Upper lobe of right lung (tissue), 1 donor: ENCODE data around the gene BATF3. TPM values are rescaled to one million over a fixed set of nuclear protein-coding genes. Genes with fewer than 3 reads are reported as not detected.

ENCODE experiments used
- ATAC-seq: fragments of 200-7000 bp; cut with Tn5 transposase; one replicate; pipeline ENCODE4 v1.9.1; 2020; ENCODE audit warnings: mild to moderate bottlenecking, moderate library complexity
- DNase-seq: peaks from one replicate; pipeline ENCODE4 v3.0.0-alpha.2; 2020
- H3K27ac ChIP-seq: fragments of 200-600 bp; one replicate; pipeline ENCODE4 v1.8.0; 2022
- H3K27me3 ChIP-seq: fragments of 200-600 bp; one replicate; pipeline ENCODE4 v1.8.0; 2022; ENCODE audit warnings: mild to moderate bottlenecking
- H3K36me3 ChIP-seq: fragments of 200-600 bp; one replicate; pipeline ENCODE4 v1.8.0; 2022
- H3K4me1 ChIP-seq: fragments of 200-600 bp; one replicate; pipeline ENCODE4 v1.8.0; 2022
- H3K4me3 ChIP-seq: fragments of 200-600 bp; one replicate; pipeline ENCODE4 v1.8.0; 2022; ENCODE audit warnings: mild to moderate bottlenecking
- H3K9me3 ChIP-seq: fragments of 200-600 bp; one replicate; pipeline ENCODE4 v1.8.0; 2022
- intact Hi-C: fragments of 100-400 bp; cut with DNase I; formaldehyde crosslinking; loops from one replicate; pipeline ENCODE4 v1.11.0; 2022
- total RNA-seq: library from RNA; stranded (reverse); fragmentation: NEBNext Ultra II Directional; extraction: Animal tissue kit (Norgen Biotek cat#: 25700); gene quantifications from one replicate; pipeline ENCODE4 v1.2.1, GENCODE V29; 2021
- TF ChIP-seq, protein P1 (sequence below): fragments of 200-600 bp; IDR thresholded peaks from one replicate; pipeline ENCODE4 v1.8.0; 2022; ENCODE audit warnings: antibody characterized with exemption
- donor health status: DM: no; HTN: yes; CAD: no; lungs with severe emphysema.

Gene BATF3
- total RNA-seq, 1 donor from 2014 or later = 10.0 TPM

DNA sequence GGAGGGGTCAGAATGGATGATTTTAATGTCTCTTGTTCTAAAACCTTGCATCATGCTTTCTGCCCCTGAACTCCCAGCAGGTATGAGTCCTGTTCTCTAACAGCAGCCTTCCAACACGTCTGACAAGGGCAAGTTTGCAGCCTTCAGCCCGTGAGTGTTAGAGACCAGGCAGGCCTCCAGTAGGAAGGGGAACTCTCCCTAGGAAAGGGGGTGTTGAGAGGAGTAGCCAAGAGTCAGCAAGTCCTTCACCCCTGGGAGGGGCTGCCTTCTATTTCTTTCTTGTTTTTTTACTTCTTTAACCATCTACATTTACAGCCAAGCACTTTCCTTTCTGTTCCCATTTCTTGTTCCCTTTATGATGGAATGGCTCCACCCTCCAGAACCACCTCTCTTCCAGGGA lies 14.2 kb downstream of the BATF3 start:
- ATAC-seq (no peak), DNase-seq (no peak)
- intact Hi-C loops = no loop called here
- Histone ChIP-seq H3K27me3 (no peaks in the 10 kb centered on the region), H3K9me3 (no peaks in the 10 kb centered on the region), H3K4me1 (peaks cover 7% of the 10 kb centered on the region), H3K27ac (no peak overlapping the region), H3K36me3 (no peaks in the 10 kb centered on the region), H3K4me3 (no peak overlapping the region)
- TF ChIP-seq, protein P1, sequence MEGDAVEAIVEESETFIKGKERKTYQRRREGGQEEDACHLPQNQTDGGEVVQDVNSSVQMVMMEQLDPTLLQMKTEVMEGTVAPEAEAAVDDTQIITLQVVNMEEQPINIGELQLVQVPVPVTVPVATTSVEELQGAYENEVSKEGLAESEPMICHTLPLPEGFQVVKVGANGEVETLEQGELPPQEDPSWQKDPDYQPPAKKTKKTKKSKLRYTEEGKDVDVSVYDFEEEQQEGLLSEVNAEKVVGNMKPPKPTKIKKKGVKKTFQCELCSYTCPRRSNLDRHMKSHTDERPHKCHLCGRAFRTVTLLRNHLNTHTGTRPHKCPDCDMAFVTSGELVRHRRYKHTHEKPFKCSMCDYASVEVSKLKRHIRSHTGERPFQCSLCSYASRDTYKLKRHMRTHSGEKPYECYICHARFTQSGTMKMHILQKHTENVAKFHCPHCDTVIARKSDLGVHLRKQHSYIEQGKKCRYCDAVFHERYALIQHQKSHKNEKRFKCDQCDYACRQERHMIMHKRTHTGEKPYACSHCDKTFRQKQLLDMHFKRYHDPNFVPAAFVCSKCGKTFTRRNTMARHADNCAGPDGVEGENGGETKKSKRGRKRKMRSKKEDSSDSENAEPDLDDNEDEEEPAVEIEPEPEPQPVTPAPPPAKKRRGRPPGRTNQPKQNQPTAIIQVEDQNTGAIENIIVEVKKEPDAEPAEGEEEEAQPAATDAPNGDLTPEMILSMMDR = no peak

DNA sequence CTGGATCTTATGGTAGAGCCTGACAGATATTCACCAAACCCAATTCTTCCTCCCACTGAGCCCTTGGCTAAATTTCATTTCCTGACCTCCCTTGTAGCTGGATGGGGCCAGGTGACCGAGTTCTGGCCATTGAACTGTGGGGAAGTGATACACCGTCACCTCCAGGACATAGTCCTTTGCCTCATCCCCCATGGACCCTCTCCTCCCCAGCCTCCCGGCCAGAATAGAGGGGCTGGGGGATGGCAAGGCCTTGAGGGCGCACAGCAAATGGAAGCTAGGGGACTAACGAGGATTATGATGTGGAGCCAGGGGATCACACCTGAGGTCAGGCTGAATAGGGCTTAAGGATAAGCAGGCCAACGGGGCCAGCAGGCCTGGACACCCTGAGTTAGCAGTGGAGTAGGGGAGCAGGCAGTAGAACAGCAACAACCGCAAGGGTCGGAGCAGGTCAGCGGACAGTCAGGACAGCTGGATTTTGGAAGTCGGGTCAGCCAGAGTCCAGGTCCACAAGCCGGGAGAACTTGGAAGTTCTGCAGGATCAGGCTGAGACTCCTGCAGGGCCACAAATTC lies 15.0 kb downstream of the BATF3 start:
- no peak overlapping the region for H3K27ac ChIP-seq
- no peak for ATAC-seq

DNA sequence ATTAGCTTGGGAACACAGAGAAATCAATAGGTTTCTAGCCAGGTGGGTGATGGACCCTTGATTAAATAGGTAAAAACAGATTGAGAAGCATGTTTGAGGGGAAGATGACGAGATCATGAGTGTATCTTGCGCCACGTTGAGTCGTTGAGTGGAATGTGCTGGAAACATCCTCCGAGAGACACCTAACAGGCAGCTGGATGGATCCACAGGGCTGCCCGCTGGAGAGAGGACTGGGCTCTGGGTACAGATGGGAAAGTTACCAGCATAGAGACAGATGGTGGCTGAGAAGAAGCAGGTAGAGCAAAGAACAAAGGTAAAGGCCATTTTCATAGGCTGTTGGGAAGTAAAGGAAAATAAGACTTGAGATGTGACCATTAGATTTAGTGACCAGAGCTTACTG lies 15.6 kb downstream of the BATF3 start:
- TF ChIP-seq, protein P1 = no peak
- H3K4me3 ChIP-seq = no peak overlapping the region
- no peaks in the 10 kb centered on the region for H3K9me3 ChIP-seq
- H3K36me3 ChIP-seq = no peaks in the 10 kb centered on the region
- no peak overlapping the region for H3K27ac ChIP-seq
- H3K4me1 ChIP-seq = peaks cover 7% of the 10 kb centered on the region
- intact Hi-C loops = no loop called here
- DNase-seq (no peak), ATAC-seq (no peak)
- H3K27me3 ChIP-seq = no peaks in the 10 kb centered on the region

More for the DNA sequence above, 15.0 kb downstream of the BATF3 start:
- H3K27me3 ChIP-seq = no peaks in the 10 kb centered on the region
- H3K36me3 ChIP-seq = no peaks in the 10 kb centered on the region
- H3K9me3 ChIP-seq = no peaks in the 10 kb centered on the region
- no peak overlapping the region for H3K4me3 ChIP-seq
- intact Hi-C loops = no loop called here
- peaks cover 7% of the 10 kb centered on the region for H3K4me1 ChIP-seq
- TF ChIP-seq, protein P1 = no peak
- DNase-seq = no peak

DNA sequence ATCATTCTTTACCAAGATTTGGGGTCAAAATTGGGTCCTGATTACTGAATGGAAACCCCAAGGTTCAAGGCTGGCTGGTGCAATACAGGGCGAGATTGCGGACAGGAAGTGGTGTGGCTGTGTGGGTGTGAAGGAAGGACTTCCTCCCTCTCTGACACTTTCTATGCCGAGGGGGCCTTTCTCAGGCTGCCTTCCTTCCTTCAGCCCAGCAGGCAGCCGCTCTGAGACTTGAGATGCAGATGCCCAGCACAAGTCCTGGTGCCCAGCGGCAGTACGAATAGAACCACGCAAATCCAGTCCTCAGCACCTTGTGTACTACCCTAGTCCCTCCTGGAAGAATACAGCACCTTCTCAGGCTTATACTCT lies 16.3 kb downstream of the BATF3 start:
- H3K27me3 ChIP-seq = no peaks in the 10 kb centered on the region
- H3K9me3 ChIP-seq = no peaks in the 10 kb centered on the region
- peaks cover 7% of the 10 kb centered on the region for H3K4me1 ChIP-seq
- DNase-seq (peak; percentile 76), ATAC-seq (peak; percentile 88)
- no peak overlapping the region for H3K27ac ChIP-seq
- H3K4me3 ChIP-seq = no peak overlapping the region
- H3K36me3 ChIP-seq = no peaks in the 10 kb centered on the region
- intact Hi-C loops = no loop called here
- TF ChIP-seq, protein P1 = no peak

DNA sequence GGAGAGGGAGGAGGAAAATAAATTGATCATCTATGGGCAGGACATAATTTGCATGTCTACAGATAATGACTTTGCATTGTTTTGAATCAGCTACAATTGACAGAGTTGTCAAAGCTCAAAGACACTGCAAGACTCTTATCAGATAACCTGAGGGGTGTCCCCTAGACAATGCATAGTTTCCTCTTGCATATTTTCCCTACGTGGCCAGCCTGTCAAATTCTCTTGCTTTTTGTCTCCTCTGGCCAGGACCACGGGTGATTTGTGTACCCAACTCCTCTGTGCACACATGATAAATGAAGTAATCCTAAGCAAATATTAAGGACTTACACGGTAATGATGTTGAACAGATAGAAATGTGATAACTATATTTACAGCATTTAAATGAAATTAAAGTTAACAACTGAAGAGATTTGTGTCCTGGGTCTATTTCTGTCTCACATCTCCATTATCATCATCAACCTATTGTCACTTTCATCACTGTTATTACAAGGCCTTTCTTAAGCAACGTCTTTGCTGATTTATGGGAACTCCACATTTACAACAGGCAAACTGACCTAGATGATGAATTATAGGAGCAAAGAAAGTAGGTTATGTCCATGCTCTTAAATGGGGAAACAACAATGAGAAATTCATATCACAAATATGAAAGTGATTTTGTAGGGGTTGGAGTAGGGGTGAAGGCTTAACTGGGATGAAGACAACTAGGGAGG lies 18.8 kb downstream of the BATF3 start:
- H3K4me3 ChIP-seq = no peak overlapping the region
- intact Hi-C loops = no loop called here
- no peaks in the 10 kb centered on the region for H3K9me3 ChIP-seq
- peaks cover 7% of the 10 kb centered on the region for H3K4me1 ChIP-seq
- no peak for DNase-seq
- no peaks in the 10 kb centered on the region for H3K36me3 ChIP-seq
- no peak overlapping the region for H3K27ac ChIP-seq
- TF ChIP-seq, protein P1 = no peak
- H3K27me3 ChIP-seq = no peaks in the 10 kb centered on the region
- no peak for ATAC-seq
